CD14-positive monocyte (primary cell): ENCODE data around the gene ACRV1. TPM values are rescaled to one million over a fixed set of nuclear protein-coding genes. Genes with fewer than 3 reads are reported as not detected.

Experiments used
- DNase-seq, 3 donors: peaks; one replicate each; pipeline ENCODE4 v3.0.0-alpha.2; 2011 to 2022
- H2AFZ ChIP-seq: 2 replicates; pipeline ENCODE4 v1.6.0; 2012; ENCODE audit warnings: mild to moderate bottlenecking, low read depth, low read length, inconsistent platforms; ENCODE audit not compliant: insufficient read depth, poor library complexity, severe bottlenecking
- H3K27ac ChIP-seq, 2 donors: 1 replicate in 1 of 2; 2 replicates in 1 of 2; pipeline ENCODE4 v1.5.1; 2012 to 2013; ENCODE audit warnings: low read length in 2 of 2, control low read depth in 1 of 2, inconsistent platforms in 1 of 2, low read depth in 1 of 2, mild to moderate bottlenecking in 1 of 2
- H3K27me3 ChIP-seq, 2 donors: one replicate each; pipeline versions ENCODE4 v1.6.0 to v1.6.1; 2011 to 2013; ENCODE audit warnings: low read length in 2 of 2; ENCODE audit not compliant: control insufficient read depth in 2 of 2, insufficient read depth in 2 of 2
- H3K36me3 ChIP-seq, 2 donors: replicated peaks in 1 of 2; 1 replicate in 1 of 2; 2 replicates in 1 of 2; pipeline versions ENCODE4 v1.5.1 to v1.6.1; 2012 to 2013; ENCODE audit warnings: low read length in 2 of 2, control low read depth in 1 of 2, inconsistent platforms in 1 of 2, mild to moderate bottlenecking in 1 of 2; ENCODE audit not compliant: insufficient read depth in 2 of 2, control insufficient read depth in 1 of 2
- H3K4me1 ChIP-seq, 2 donors: 1 replicate in 1 of 2; 2 replicates in 1 of 2; pipeline versions ENCODE4 v1.5.1 to v1.6.1; 2012 to 2013; ENCODE audit warnings: low read length in 2 of 2, control low read depth in 1 of 2, inconsistent platforms in 1 of 2, mild to moderate bottlenecking in 1 of 2, moderate library complexity in 1 of 2; ENCODE audit not compliant: insufficient read depth in 2 of 2, control insufficient read depth in 1 of 2
- H3K4me2 ChIP-seq: replicated peaks from 2 replicates; pipeline ENCODE3; 2012; ENCODE audit warnings: low read length, moderate library complexity, mild to moderate bottlenecking; ENCODE audit not compliant: poor library complexity, severe bottlenecking; ENCODE audit errors: extremely low read depth
- H3K4me3 ChIP-seq, 3 experiments: fragments of 200-600 bp in 1 of 3; sonication (generic) in 1 of 3; replicated peaks in 1 of 3; 1 replicate in 2 of 3; 2 replicates in 1 of 3; pipeline ENCODE4 v1.5.1; 2011 to 2013; ENCODE audit warnings: low read length in 3 of 3, mild to moderate bottlenecking in 3 of 3, control low read depth in 2 of 3, low read depth in 2 of 3, inconsistent platforms in 1 of 3, moderate library complexity in 1 of 3
- H3K79me2 ChIP-seq: 2 replicates; pipeline ENCODE4 v1.6.0; 2012; ENCODE audit warnings: mild to moderate bottlenecking, control low read depth, inconsistent platforms, low read length, moderate library complexity; ENCODE audit not compliant: insufficient read depth
- H3K9ac ChIP-seq: 2 replicates; pipeline ENCODE4 v1.6.0; 2017; ENCODE audit warnings: low read length, mild to moderate bottlenecking; ENCODE audit not compliant: insufficient read depth, poor library complexity, severe bottlenecking
- H3K9me3 ChIP-seq, 2 donors: replicated peaks in 1 of 2; 1 replicate in 1 of 2; 2 replicates in 1 of 2; pipeline versions ENCODE4 v1.5.1 to v1.6.1; 2012 to 2013; ENCODE audit warnings: low read length in 2 of 2, control low read depth in 1 of 2; ENCODE audit not compliant: control insufficient read depth in 1 of 2, insufficient read depth in 1 of 2
- H4K20me1 ChIP-seq: 2 replicates; pipeline ENCODE4 v1.6.0; 2012; ENCODE audit warnings: mild to moderate bottlenecking, low read length, control low read depth, moderate library complexity; ENCODE audit not compliant: insufficient read depth
- H3K27ac Mint-ChIP-seq, 7 donors: one replicate each; pipeline ENCODE4 v1.8.0; 2020; ENCODE audit warnings: mild to moderate bottlenecking in 7 of 7, mixed read lengths in 7 of 7, moderate library complexity in 6 of 7, inconsistent platforms in 2 of 7
- H3K27me3 Mint-ChIP-seq, 3 donors: one replicate each; pipeline ENCODE4 v1.8.0; 2021 to 2022; ENCODE audit warnings: low read depth in 3 of 3, mild to moderate bottlenecking in 3 of 3, mixed read lengths in 3 of 3, moderate library complexity in 3 of 3, inconsistent platforms in 1 of 3
- H3K36me3 Mint-ChIP-seq, 2 donors: one replicate each; pipeline ENCODE4 v1.8.0; 2020; ENCODE audit warnings: mixed read lengths in 2 of 2, inconsistent platforms in 1 of 2, mild to moderate bottlenecking in 1 of 2
- H3K4me1 Mint-ChIP-seq: one replicate; pipeline ENCODE4 v1.8.0; 2020; ENCODE audit warnings: mild to moderate bottlenecking, mixed read lengths
- H3K4me3 Mint-ChIP-seq, 2 donors: one replicate each; pipeline ENCODE4 v1.8.0; 2020; ENCODE audit warnings: mild to moderate bottlenecking in 2 of 2, mixed read lengths in 2 of 2, moderate library complexity in 1 of 2
- H3K9me3 Mint-ChIP-seq, 7 donors: one replicate each; pipeline ENCODE4 v1.8.0; 2020 to 2022; ENCODE audit warnings: mixed read lengths in 7 of 7, mild to moderate bottlenecking in 6 of 7, moderate library complexity in 6 of 7, inconsistent platforms in 2 of 7
- CTCF ChIP-seq: fragments of 200-600 bp; IDR thresholded peaks from one replicate; pipeline ENCODE4 v1.8.0; 2022; ENCODE audit warnings: antibody characterized with exemption, mild to moderate bottlenecking
- WGBS: methylation state at CpG from one replicate; pipeline ENCODE4 v1.1.5; 2013; ENCODE audit warnings: missing lambda C conversion rate; ENCODE audit not compliant: insufficient coverage; 5-methylcytosine and 5-hydroxymethylcytosine counted together
- intact Hi-C, 2 donors: fragments of 100-400 bp; cut with micrococcal nuclease; formaldehyde crosslinking; loops; one replicate each; pipeline versions ENCODE4 v1.15.0 to v1.15.1; 2023
- polyA plus RNA-seq, 3 donors: library from polyadenylated mRNA; depleted of rRNA in 1 of 3; unstranded in 2 of 3; stranded (reverse) in 1 of 3; fragments of 300-500 nt in 2 of 3; fragments of >200 nt in 1 of 3; fragmentation: Illumina TruSeq in 2 of 3; gene quantifications; 1 replicate in 2 of 3; 2 replicates in 1 of 3; pipeline ENCODE4 v1.2.3, GENCODE V29; 2012 to 2021

The ACRV1 gene
- polyA plus RNA-seq, 3 donors: not detected

GRCh38 chr11:125625630-125626287 lies 54.9 kb downstream of the ACRV1 start:
- no peaks in the 10 kb centered on the region for H3K9me3 Mint-ChIP-seq
- peak overlapping the region; percentile 94 to 99 (median 98) for H3K27ac Mint-ChIP-seq
- Histone ChIP-seq H3K9ac (peak overlapping the region; percentile 86), H3K27ac (peak overlapping the region; percentile 90 to 94), H3K27me3 (no peaks in the 10 kb centered on the region), H3K36me3 (peaks cover 15 to 24% of the 10 kb centered on the region in 2 donors), H3K4me1 (peaks cover 17 to 23% of the 10 kb centered on the region in 2 donors), H3K79me2 (peaks cover 37% of the 10 kb centered on the region), H3K4me3 (peak overlapping the region; percentile 75 to 97 (median 96)), H3K4me2 (peak overlapping the region; percentile 100), H2AFZ (peak overlapping the region; percentile 94), H4K20me1 (no peaks in the 10 kb centered on the region), H3K9me3 (no peaks in the 10 kb centered on the region)
- intact Hi-C loops: no loop called here
- peaks cover 15% of the 10 kb centered on the region for H3K4me1 Mint-ChIP-seq
- no peak for TF ChIP-seq CTCF
- WGBS: under 1% methylated on average over 47 of the region's 51 CpGs
- peak overlapping the region; percentile 91 to 97 for H3K4me3 Mint-ChIP-seq
- peaks cover 13 to 30% of the 10 kb centered on the region in 2 donors for H3K36me3 Mint-ChIP-seq
- H3K27me3 Mint-ChIP-seq: peaks cover 0 to 2% (median 0%) of the 10 kb centered on the region in 3 donors
- DNase-seq: peak; percentile 62 to 71 (median 70)

GRCh38 chr11:125625225-125625629 lies 55.4 kb downstream of the ACRV1 start:
- Histone ChIP-seq H3K9ac (peak overlapping the region; percentile 86), H3K27ac (peak overlapping the region; percentile 90 to 94), H3K27me3 (no peaks in the 10 kb centered on the region), H3K79me2 (peaks cover 36% of the 10 kb centered on the region), H3K36me3 (peaks cover 20 to 27% of the 10 kb centered on the region in 2 donors), H4K20me1 (no peaks in the 10 kb centered on the region), H3K9me3 (no peaks in the 10 kb centered on the region), H3K4me1 (peaks cover 17 to 23% of the 10 kb centered on the region in 2 donors), H3K4me2 (peak overlapping the region; percentile 100), H3K4me3 (peak overlapping the region; percentile 75 to 97 (median 96)), H2AFZ (peak overlapping the region; percentile 94)
- no peak for DNase-seq
- 0% methylated on average over 20 of the region's 20 CpGs for WGBS
- H3K4me3 Mint-ChIP-seq: peak overlapping the region; percentile 91 to 97
- H3K4me1 Mint-ChIP-seq: peaks cover 15% of the 10 kb centered on the region
- no peak for TF ChIP-seq CTCF
- intact Hi-C loops: no loop called here
- H3K9me3 Mint-ChIP-seq: no peaks in the 10 kb centered on the region
- H3K27me3 Mint-ChIP-seq: peaks cover 0 to 2% (median 0%) of the 10 kb centered on the region in 3 donors
- peak overlapping the region; percentile 94 to 99 (median 98) for H3K27ac Mint-ChIP-seq
- H3K36me3 Mint-ChIP-seq: peaks cover 17 to 35% of the 10 kb centered on the region in 2 donors
